ENCODE measurements around the gene OTOS.

- no peak for TF ChIP-seq CTCF (IDR thresholded peaks at IDR 0.05)
- TF ChIP-seq POLR2AphosphoS5 (IDR thresholded peaks at IDR 0.05), result no peak
- no peak for TF ChIP-seq POLR2A (IDR thresholded peaks at IDR 0.05)
These were observed at the start of gene OTOS for GRCh38 chr2:240140511-240140910.

All from prostate gland (tissue), 2 donors.